Calu3 (cell line): ENCODE results near the gene VIT. TPM values are rescaled to one million over a fixed set of nuclear protein-coding genes. Genes with fewer than 3 reads are reported as not detected.
A peak's percentile ranks its signal among the peaks of the same experiment; 100 is the strongest.

ENCODE experiments used
- BruUV-seq: library from RNA; stranded (reverse); fragments of 400-500 nt; replicated peaks from 2 replicates; lab custom pipeline; 2021; lab: Mats Ljungman, UMichigan
- CTCF ChIA-PET: fragments of 300-600 bp; sonication (Branson Sonifier 250); formaldehyde crosslinking; loops from one replicate; lab custom pipeline; 2022; ENCODE audit warnings: antibody characterized with exemption; lab: Charles Lee
- DNase-seq: peaks from one replicate; pipeline ENCODE4 v3.0.0; 2022
- H3K27ac Mint-ChIP-seq: one replicate; pipeline ENCODE4 v1.8.0; 2022; ENCODE audit warnings: mixed read lengths; ENCODE audit not compliant: unreplicated experiment
- H3K27me3 Mint-ChIP-seq: one replicate; pipeline ENCODE4 v1.8.0; 2022; ENCODE audit warnings: mixed read lengths; ENCODE audit not compliant: unreplicated experiment
- H3K36me3 Mint-ChIP-seq: one replicate; pipeline ENCODE4 v1.8.0; 2022; ENCODE audit warnings: mild to moderate bottlenecking, moderate library complexity, mixed read lengths; ENCODE audit not compliant: insufficient read depth, unreplicated experiment
- H3K4me1 Mint-ChIP-seq: one replicate; pipeline ENCODE4 v1.8.0; 2022; ENCODE audit warnings: mild to moderate bottlenecking, low read depth, mixed read lengths; ENCODE audit not compliant: unreplicated experiment
- H3K4me3 Mint-ChIP-seq: one replicate; pipeline ENCODE4 v1.8.0; 2022; ENCODE audit warnings: mild to moderate bottlenecking, low read depth, moderate library complexity, mixed read lengths; ENCODE audit not compliant: unreplicated experiment
- H3K9me3 Mint-ChIP-seq: one replicate; pipeline ENCODE4 v1.8.0; 2022; ENCODE audit warnings: low read depth, mixed read lengths; ENCODE audit not compliant: unreplicated experiment
- CTCF ChIP-seq: fragments of 200-600 bp; IDR thresholded peaks from one replicate; pipeline ENCODE4 v1.8.0; 2022; ENCODE audit warnings: antibody characterized with exemption; ENCODE audit not compliant: unreplicated experiment
- intact Hi-C: fragments of 100-400 bp; cut with micrococcal nuclease; formaldehyde crosslinking; loops from one replicate; pipeline ENCODE4 v1.10.0; 2022; ENCODE audit not compliant: unreplicated experiment
- total RNA-seq: library from RNA; stranded (reverse); gene quantifications from 2 replicates; pipeline ENCODE4 v1.2.3, GENCODE V29; 2022

The VIT gene
- total RNA-seq, 1 experiment from 2014 or later, result not detected

GRCh38 chr2:36762764-36763490, 66.4 kb downstream of the VIT start:
- no TSS peak for BruUV-seq
- CTCF ChIA-PET, result no interaction called here

GRCh38 chr2:36769106-36769505, 72.6 kb downstream of the VIT start:
- H3K4me3 Mint-ChIP-seq, result no peak overlapping the region
- CTCF ChIA-PET, result no interaction called here
- intact Hi-C loops, result no loop called here
- no TSS peak for BruUV-seq
- H3K27me3 Mint-ChIP-seq, result peaks cover 9% of the 10 kb centered on the region
- no peak overlapping the region for H3K27ac Mint-ChIP-seq
- DNase-seq, result no peak
- no peak for TF ChIP-seq CTCF
- no peaks in the 10 kb centered on the region for H3K36me3 Mint-ChIP-seq
- H3K9me3 Mint-ChIP-seq, result no peaks in the 10 kb centered on the region
- H3K4me1 Mint-ChIP-seq, result no peaks in the 10 kb centered on the region

More at GRCh38 chr2:36762764-36763490, 66.4 kb downstream of the VIT start:
- intact Hi-C loops, result no loop called here
- Mint-ChIP-seq H3K4me1 (no peaks in the 10 kb centered on the region), H3K36me3 (no peaks in the 10 kb centered on the region), H3K4me3 (no peak overlapping the region), H3K27me3 (peaks cover 14% of the 10 kb centered on the region), H3K27ac (no peak overlapping the region), H3K9me3 (no peaks in the 10 kb centered on the region)
- no peak for TF ChIP-seq CTCF
- DNase-seq, result no peak

GRCh38 chr2:36770542-36771287, 74.2 kb downstream of the VIT start:
- CTCF ChIA-PET, result no interaction called here
- Mint-ChIP-seq H3K4me3 (no peak overlapping the region), H3K36me3 (no peaks in the 10 kb centered on the region), H3K4me1 (no peaks in the 10 kb centered on the region), H3K27me3 (no peaks in the 10 kb centered on the region), H3K27ac (no peak overlapping the region), H3K9me3 (no peaks in the 10 kb centered on the region)
- intact Hi-C loops, result loop anchor here (2.0 kb wide), 1 partner anchor 70 kb away; no protein-coding TSS in a partner anchor
- peak; percentile 43 for DNase-seq
- BruUV-seq, result no TSS peak
- peak; percentile 67 for TF ChIP-seq CTCF

GRCh38 chr2:36771671-36772070, 75.2 kb downstream of the VIT start:
- H3K36me3 Mint-ChIP-seq, result no peaks in the 10 kb centered on the region
- no peaks in the 10 kb centered on the region for H3K4me1 Mint-ChIP-seq
- no peak for DNase-seq
- TF ChIP-seq CTCF, result no peak
- H3K4me3 Mint-ChIP-seq, result no peak overlapping the region
- no TSS peak for BruUV-seq
- H3K27me3 Mint-ChIP-seq, result no peaks in the 10 kb centered on the region
- no peak overlapping the region for H3K27ac Mint-ChIP-seq
- intact Hi-C loops, result loop anchor here (2.0 kb wide), 1 partner anchor 71 kb away; no protein-coding TSS in a partner anchor
- no peaks in the 10 kb centered on the region for H3K9me3 Mint-ChIP-seq
- CTCF ChIA-PET, result no interaction called here
